Measurements from ENCODE around the gene TRAF3. TPM values are rescaled to one million over a fixed set of nuclear protein-coding genes. Genes with fewer than 3 reads are reported as not detected.

Gene TRAF3
- total RNA-seq, 1 experiment from 2014 or later: 25.3 TPM

DNA sequence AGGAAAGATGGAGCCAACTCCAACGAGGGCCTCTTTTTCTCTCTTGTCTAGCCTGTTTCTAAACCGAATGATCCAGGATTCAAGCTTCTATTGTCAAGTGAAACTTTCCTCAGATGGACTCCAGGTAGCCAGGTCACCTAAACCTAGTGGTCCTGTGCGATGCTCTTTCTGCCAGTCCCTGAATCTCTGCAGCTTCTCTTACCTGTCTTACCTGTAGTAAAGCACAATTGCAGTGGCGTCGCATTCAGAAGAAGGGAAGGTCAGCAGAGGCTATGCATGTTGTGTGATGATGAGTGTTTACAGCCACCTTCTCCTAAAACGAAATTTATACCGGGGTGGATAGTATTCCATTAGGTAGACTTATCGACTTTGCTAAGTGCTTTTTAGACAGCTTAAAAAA, 47.4 kb upstream of the TRAF3 start:
- H3K4me3 Mint-ChIP-seq (ENCODE audit: unreplicated experiment): no peak overlapping the region
- CTCF ChIA-PET: no interaction called here

DNA sequence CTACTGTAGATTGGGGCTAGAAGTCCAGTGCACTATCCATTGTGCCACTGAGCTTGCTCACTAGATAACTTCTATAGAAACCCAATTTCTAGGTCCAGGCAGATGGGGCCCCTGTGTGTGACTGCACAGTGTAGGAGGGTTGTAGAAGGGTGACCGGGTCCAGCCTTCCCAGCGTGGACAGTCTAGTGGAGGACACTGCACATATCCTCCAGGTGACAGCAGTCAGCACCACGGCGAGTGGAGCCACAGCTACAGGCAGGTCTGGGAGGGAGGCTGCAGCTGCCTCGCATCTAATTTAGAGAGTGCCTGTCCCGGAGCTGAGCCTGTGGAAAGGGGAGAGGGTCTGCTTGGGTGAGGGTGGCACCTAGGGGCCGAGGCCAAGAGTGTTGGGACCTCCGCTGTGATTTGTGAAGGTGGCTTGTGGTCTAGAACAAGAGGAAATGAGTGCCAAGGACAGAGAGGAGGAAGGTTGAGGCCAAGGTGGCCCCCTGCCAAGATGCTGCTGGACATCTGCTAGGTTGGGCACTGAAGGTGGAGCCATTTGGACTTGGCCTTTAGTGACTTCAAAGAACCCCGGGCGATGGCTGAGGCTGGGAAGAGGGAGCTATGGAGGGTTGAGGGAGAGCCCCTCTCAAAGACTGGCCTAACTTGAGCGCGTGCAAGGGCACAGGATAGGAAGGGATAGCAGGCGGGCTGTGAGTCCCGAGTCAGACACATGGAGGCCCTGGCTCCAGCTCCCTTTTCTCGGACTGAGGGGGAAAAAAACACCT, 46.0 kb upstream of the TRAF3 start:
- Mint-ChIP-seq H3K27ac (ENCODE audit: low read depth, unreplicated experiment) (no peak overlapping the region), H3K4me3 (ENCODE audit: unreplicated experiment) (no peak overlapping the region), H3K9me3 (ENCODE audit: unreplicated experiment) (no peaks in the 10 kb centered on the region), H3K27me3 (ENCODE audit: insufficient read depth, unreplicated experiment) (no peaks in the 10 kb centered on the region), H3K36me3 (ENCODE audit: insufficient read depth, unreplicated experiment) (peaks cover 71% of the 10 kb centered on the region), H3K4me1 (ENCODE audit: insufficient read depth, unreplicated experiment) (no peaks in the 10 kb centered on the region)
- POLR2A ChIA-PET: interaction anchor here (0.6 to 1.3 kb wide), 3 partner anchors 8 to 141 kb away, joined by 3 read pairs; no protein-coding TSS in a partner anchor
- no peak for DNase-seq (ENCODE audit: unreplicated experiment)
- intact Hi-C loops (cut with micrococcal nuclease): no loop called here
- TF ChIP-seq, protein P1, sequence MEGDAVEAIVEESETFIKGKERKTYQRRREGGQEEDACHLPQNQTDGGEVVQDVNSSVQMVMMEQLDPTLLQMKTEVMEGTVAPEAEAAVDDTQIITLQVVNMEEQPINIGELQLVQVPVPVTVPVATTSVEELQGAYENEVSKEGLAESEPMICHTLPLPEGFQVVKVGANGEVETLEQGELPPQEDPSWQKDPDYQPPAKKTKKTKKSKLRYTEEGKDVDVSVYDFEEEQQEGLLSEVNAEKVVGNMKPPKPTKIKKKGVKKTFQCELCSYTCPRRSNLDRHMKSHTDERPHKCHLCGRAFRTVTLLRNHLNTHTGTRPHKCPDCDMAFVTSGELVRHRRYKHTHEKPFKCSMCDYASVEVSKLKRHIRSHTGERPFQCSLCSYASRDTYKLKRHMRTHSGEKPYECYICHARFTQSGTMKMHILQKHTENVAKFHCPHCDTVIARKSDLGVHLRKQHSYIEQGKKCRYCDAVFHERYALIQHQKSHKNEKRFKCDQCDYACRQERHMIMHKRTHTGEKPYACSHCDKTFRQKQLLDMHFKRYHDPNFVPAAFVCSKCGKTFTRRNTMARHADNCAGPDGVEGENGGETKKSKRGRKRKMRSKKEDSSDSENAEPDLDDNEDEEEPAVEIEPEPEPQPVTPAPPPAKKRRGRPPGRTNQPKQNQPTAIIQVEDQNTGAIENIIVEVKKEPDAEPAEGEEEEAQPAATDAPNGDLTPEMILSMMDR (IDR thresholded peaks at IDR 0.05; ENCODE audit: unreplicated experiment): no peak
- BruUV-seq (replicated peaks): no TSS peak
- CTCF ChIA-PET: interaction anchor here (0.6 kb wide), 1 partner anchor 16 kb away, joined by 3 read pairs; no protein-coding TSS in a partner anchor

More for the DNA sequence above, 47.4 kb upstream of the TRAF3 start:
- no peaks in the 10 kb centered on the region for H3K9me3 Mint-ChIP-seq (ENCODE audit: unreplicated experiment)
- TF ChIP-seq, protein P1 (IDR thresholded peaks at IDR 0.05; ENCODE audit: unreplicated experiment): no peak
- intact Hi-C loops (cut with micrococcal nuclease): no loop called here
- H3K4me1 Mint-ChIP-seq (ENCODE audit: insufficient read depth, unreplicated experiment): no peaks in the 10 kb centered on the region
- BruUV-seq (replicated peaks): no TSS peak
- H3K36me3 Mint-ChIP-seq (ENCODE audit: insufficient read depth, unreplicated experiment): peaks cover 80% of the 10 kb centered on the region
- no peaks in the 10 kb centered on the region for H3K27me3 Mint-ChIP-seq (ENCODE audit: insufficient read depth, unreplicated experiment)
- no peak overlapping the region for H3K27ac Mint-ChIP-seq (ENCODE audit: low read depth, unreplicated experiment)
- POLR2A ChIA-PET: interaction anchor here (1.2 to 1.6 kb wide), 2 partner anchors 10 to 38 kb away, joined by 3 to 4 read pairs; no protein-coding TSS in a partner anchor
- no peak for DNase-seq (ENCODE audit: unreplicated experiment)

DNA sequence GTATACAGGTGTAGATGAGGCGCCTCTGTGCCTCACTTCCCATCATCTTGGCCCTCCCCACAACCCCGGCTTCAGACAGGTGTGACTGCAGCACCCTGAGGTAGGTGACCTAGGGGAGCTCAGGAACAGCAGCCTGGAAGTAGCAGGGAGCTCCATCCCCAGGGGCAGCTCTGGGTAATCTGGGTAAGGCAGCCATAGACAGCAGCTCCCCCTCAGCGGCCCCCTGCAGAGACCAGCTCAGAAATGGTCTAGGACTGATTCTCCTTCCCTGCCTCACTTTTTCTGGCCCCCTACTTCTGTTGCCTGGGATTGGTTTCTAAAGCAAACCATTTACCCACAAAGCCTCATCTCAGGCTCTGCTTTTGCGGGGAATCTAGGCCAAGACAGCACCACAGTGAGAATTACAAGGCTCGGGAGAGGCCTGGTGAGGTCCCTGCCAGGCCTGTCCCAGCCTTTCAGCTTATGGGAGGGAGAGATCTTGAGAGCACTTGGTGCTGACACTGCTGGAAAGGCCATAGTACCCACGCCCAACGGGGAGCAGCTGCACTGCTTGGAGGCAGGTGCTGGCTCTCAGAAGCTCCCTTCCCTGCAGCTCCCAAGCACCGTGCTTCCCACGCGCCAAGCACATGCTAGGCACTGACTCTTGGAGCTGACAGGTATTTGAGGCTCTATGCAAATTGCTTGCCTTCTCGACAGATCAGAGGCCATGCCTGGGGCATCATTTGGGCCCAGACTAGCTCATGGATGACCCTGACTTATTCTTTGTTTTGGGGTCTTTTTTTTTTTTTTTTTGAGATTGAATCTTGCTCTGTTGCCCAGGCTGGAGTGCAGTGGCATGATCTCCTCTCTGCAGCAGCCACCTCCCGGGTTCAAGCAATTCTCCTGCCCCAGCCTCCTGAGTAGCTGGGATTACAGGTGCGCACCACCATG, 45.1 kb upstream of the TRAF3 start:
- TF ChIP-seq, protein P1 (IDR thresholded peaks at IDR 0.05; ENCODE audit: unreplicated experiment): no peak
- BruUV-seq (replicated peaks): no TSS peak
- Mint-ChIP-seq H3K27me3 (ENCODE audit: insufficient read depth, unreplicated experiment) (no peaks in the 10 kb centered on the region), H3K4me3 (ENCODE audit: unreplicated experiment) (no peak overlapping the region), H3K36me3 (ENCODE audit: insufficient read depth, unreplicated experiment) (peaks cover 67% of the 10 kb centered on the region), H3K27ac (ENCODE audit: low read depth, unreplicated experiment) (no peak overlapping the region), H3K9me3 (ENCODE audit: unreplicated experiment) (no peaks in the 10 kb centered on the region), H3K4me1 (ENCODE audit: insufficient read depth, unreplicated experiment) (no peaks in the 10 kb centered on the region)
- ChIA-PET CTCF (no interaction called here), POLR2A (interaction anchor here (0.6 to 1.3 kb wide), 2 partner anchors 8 to 142 kb away, joined by 3 read pairs; no protein-coding TSS in a partner anchor)
- DNase-seq (ENCODE audit: unreplicated experiment): no peak
- intact Hi-C loops (cut with micrococcal nuclease): no loop called here

DNA sequence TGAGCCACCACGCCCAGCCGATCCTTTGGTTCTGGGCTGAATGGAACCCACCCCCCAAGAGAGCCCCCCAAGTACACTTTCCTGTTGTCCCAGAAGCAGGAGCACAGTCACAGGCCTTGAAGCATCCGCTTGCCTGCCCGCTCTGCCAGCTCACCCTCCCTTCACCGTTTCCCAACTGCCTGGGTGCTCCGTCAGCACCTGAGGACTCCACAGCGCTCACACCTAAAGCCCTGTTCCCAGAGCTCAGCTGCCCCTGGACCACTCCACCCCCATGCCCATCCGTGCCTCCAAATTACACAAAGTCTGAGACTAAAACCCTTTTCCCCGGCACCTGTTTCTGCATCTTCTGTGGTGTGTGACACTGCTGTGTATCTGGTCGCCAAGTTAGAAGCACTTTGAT, 44.3 kb upstream of the TRAF3 start:
- CTCF ChIA-PET: no interaction called here
- Mint-ChIP-seq H3K27ac (ENCODE audit: low read depth, unreplicated experiment) (no peak overlapping the region), H3K36me3 (ENCODE audit: insufficient read depth, unreplicated experiment) (peaks cover 67% of the 10 kb centered on the region)

More for the DNA sequence above, 44.3 kb upstream of the TRAF3 start:
- POLR2A ChIA-PET: no interaction called here
- Mint-ChIP-seq H3K9me3 (ENCODE audit: unreplicated experiment) (no peaks in the 10 kb centered on the region), H3K4me3 (ENCODE audit: unreplicated experiment) (no peak overlapping the region), H3K4me1 (ENCODE audit: insufficient read depth, unreplicated experiment) (no peaks in the 10 kb centered on the region), H3K27me3 (ENCODE audit: insufficient read depth, unreplicated experiment) (no peaks in the 10 kb centered on the region)
- DNase-seq (ENCODE audit: unreplicated experiment): no peak
- TF ChIP-seq, protein P1 (IDR thresholded peaks at IDR 0.05; ENCODE audit: unreplicated experiment): no peak
- intact Hi-C loops (cut with micrococcal nuclease): no loop called here
- BruUV-seq (replicated peaks): no TSS peak
